Hematopoietic multipotent progenitor cell treated with erythropoietin and hydrocortisone succinate and interleukin-3 and kit ligand, for 15 days (in vitro differentiated cells): Measurements from ENCODE around the gene GLYR1.

Experiments used
- DNase-seq: peaks from one replicate; pipeline ENCODE4 v3.0.0-alpha.2; 2015; ENCODE audit warnings: low spot score

The GLYR1 gene

DNA sequence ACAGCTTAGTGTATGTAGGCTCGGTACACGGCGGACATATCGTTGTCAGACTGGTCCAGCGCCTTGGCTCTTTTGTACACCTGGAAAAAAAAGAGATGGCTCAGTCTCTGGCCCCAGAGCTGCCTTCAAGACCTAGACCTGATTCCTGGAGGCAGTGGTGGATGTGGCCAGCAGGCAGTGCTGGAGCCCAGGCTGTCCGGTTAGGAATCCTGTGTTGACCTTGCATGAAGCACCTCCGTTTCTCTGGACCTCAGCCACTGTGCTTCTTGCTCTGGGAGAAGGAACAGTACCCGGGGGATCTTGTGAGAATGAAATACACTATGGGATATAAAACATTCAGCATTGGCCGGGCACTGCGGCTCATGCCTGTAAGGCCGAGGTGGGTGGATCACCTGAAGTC is 41.9 kb downstream of the GLYR1 start:
- no peak for DNase-seq

DNA sequence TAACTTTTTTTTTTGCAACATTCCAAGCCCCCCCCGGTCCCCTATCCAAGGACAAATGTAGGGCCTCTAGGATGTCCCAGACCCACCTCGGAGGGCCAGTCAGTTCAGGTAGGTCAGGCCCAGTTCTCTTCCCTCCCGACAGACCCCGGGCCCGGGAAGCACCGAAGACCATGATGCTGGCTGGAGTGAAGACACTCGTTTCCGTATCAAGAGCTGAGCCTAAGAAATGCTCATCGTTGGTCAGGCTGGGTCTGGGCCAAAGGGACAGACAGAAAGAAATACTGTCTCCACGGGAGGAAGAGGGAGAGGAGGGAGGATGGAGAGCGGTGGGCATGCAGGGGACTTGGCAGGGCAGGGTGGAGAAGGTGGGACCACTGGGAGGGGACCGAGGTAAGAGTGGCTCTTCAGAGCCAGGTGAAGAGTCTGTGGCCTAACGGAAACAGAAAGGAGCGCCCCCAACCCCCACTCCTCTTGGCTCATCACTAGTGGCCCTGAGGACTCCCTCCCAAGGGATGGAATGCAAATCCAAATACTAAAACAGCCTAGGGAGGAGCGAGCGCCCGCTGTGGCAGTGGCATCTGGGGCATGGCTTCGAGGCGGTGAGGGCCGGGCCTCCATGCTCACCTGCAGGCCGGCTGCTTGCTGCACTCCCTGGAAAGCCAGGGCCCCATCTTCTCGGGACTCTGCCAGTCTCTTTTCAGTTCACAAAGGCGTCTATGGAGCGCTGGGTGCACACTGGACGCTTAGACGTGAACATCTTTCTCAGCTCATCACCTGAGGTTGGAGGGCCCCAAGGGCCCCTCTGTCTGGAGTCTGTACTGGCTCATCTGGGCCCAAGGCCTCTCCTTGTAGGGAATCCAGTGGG is 43.0 kb downstream of the GLYR1 start:
- DNase-seq: no peak

DNA sequence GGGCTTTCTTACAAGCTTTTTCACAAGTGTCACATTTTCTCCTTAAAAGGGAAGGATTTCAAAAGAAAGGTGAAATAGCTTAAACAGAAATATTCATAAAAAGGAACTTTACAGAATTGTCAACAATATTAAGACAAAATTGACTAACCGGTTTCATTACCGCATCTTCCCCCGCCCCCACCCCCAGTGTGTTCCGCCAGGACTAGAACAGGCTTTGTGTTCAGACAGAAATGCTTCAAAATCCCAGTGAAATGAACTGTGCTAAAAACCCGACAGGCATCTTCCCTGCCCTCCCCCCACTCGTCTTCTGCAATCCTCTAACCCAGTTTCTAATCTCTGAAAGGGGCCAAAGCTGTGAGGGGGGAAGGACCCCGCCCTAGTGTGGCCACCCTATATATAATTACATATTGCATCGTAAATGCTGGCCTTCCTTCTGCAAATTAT is 43.7 kb downstream of the GLYR1 start:
- DNase-seq: no peak

DNA sequence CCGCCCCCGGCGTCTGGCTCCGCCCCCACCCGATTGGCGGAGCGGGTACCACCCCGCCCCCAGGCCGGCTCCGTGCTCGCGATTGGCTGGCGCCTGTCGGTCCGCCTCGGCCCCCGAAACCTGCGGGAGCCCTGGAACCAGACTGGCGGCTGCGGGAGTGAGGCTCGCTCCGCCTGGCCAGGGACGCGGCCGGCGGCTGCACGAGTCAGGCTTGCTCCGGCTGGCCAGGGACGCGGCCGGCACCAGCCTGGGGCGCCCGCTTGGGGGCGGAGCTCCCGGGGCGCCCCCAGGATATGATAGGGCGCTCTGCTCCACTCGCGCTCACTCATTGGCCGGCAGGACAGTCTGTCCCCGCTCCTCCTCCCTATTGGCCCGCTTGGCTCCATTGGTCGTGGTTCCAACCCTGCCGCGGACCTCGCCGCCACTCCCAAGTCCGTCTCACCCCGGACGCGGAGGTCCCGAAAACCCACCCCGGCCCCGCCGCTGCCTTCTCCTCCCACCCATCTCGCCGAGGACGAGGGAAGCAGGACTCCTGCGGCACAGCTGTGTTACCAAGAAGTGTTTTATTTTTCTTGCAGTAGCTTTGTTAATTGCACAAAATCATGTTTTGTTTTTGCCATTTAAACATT is 44.3 kb downstream of the GLYR1 start:
- DNase-seq: peak; percentile 92

DNA sequence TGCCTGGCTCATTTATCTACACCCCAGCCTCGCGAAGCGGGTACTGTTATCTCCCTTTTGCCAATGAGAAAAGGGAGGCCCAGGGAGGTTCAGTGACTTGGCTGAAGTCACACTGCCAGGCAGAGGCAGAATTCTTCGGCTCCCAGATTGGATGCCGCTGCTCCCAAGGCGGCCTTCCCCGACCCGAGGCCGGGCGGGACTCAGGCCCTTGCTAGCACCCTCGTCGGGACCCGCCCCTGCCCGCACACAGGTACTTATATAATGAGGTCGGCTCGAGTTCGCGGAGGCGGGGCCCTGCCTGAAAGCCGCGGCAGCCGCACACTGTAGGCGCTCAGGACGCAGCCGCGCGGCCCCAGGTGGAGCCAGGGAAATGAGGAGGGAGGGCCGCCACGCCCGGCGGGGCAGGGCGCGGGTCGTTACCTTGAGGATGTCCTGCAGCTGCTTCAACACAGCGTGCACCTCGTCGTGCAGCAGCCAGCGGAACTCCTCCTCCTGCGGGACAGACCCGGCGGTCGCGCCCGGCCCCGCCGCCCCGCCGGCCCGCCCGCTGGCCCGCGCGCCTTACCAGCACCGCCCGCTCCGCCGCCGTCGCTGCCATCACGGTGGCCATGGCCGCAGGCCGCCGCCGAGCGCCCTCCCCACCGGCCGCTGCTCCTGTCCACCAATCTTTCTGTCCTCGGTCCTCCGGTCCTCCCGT is 45.0 kb downstream of the GLYR1 start, which contains the start of gene ROGDI:
Gene ROGDI, minus strand, starts transcription at position 672 of the 697 bp plus-strand sequence. Its CDS starts 62 bp downstream, at position 610.
- peak; percentile 87 for DNase-seq

DNA sequence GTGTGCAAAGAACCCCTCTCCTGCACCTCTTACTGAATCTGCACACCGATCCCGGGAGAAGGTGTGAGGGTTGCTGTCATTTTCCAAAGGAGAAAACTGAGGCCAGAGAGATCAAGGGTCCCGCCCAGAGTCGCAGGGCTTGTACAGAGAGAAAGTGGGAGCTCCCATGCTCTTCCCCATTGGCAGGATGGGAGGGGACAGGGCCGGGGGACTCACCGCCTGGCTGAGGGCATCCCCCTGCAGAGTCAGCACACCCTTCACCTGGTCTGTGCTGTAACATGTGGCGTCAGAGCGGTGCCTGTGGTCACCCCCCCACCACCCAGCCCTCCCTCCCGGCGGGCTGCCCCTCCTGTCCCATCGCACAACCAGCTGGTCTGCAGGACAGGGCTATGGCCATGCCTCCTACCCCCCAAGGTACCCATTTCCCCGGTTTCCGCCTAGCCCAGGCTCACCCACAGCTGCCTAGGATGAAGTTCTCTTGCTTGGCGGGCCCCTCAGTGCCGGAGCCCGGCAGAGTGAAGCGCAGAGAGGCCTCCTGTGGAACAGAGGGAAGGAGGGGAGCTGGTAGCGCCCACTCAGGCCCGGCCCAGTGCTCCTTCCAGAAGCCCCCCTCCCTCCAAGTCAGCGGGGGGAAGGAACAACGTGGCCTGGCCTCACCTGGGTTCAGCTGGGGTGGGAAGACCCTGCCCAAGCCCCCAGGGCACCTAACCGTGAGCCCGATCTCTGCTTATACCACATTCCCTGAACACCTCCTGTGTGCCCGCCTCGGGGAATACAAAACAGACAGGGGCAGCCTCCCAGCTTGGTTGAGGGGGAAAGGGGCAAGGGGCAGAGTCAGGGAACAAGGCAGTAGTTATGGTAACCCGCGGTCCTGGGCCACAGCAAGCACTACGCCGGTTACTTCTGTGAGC is 45.8 kb downstream of the GLYR1 start:
- no peak for DNase-seq

DNA sequence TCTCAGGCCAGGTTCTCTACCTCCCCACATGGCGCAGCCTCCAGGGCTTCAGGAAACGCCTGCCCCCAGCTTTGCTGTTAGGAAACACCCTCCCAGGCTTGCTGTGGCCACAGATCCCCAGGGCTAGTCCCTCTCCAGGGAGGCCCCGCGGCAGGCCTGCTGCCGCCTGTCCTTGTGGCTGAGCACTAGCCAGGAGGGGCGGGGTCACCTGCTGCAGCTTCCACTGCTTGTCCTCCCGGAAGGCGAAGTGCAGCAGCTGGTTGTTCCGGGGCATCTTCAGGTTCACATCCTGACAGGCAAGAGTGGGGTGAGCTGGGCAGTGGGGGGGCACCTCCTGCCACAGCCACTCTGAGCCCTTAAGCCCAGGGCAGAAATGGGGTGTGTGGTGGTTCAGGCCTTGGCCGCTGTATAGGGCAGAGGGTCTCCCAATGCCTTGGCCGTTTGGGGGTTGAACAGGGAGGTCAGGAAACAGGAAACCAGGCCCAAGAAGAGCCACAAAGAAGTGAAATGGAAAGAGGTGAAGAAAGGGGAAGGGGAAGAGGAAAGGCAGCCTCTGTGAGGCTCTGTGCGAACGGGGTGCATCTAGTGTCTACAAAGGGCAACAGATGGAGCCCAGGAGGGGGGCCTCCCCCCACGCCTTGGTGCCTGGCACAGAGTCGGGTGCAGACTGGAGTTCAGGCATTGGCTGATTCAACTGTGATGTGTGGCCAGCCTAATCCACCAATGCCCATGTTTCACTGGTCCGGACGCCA is 46.6 kb downstream of the GLYR1 start:
- DNase-seq: no peak

DNA sequence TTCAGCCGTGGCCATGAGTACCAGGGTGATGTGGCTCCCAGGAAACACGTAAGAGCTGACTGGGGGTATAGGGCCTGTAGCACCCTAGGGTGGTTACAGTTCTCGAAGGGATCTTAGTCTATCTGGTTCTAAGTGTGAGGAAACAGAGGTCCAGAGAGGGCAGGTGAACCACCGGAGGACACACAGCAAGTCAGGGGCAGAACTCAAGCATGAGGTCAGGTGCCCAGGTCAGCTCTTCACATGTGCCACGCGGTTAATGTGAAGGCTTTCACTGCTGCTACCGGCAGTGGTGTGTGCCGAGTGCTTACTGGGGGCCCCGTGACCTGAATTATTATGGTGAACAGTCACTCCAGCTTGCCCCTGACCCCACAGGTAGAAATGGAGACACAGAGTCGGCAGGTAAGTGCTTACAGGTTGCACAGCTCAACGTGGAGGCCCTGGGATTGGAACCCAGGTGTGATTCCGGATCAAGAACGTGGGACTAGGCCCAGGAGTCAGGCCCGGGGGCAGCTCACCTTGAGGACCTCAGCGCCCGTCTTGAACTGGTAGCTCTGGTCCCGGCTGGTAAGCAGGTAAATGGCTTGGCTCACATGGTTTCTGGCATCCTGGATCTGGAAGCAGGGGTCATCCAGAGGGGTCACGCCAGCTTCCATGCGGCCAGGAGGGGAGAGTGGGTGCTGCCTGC is 47.8 kb downstream of the GLYR1 start:
- no peak for DNase-seq

DNA sequence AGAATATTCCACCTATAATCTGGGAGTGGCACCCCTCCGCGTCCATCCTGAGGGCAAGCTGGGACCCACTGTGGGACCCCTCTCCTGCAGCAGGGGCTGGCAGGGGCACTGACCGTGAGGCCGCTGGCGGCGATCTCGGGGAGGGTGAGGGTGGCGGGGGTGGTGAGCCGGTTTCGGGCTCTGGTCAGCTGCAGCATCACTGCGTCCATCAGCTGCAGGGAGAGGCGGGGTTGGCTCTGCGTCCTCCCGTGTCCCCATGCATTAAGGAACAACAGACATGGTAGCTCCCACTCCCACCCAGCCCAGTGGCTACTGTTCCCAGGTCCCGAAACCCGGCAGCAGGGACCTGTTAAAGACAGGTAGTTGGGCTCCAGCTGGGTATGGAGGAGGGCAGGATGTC is 48.6 kb downstream of the GLYR1 start:
- DNase-seq: no peak

DNA sequence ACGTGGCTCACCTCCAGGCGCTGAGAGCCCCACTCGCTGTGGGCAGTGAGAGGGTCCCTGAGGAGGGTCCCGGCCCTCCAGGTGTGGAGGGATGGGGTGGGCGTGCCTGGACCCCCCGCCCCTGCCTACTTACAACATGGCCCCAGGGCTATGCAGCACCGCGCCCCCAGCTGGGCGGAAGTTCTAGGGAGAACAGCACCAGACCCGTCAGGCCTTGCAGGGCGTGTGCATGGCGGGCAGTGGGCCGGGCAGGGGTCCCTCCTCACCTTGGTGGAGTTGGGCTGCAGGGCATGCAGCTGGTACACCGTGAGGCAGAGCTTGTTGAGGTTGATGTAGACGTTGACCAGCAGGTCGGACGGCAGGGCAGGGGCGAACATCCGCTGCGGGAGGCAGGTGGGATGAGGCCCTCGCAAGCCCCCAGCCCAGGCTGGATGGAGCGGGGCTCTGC is 49.3 kb downstream of the GLYR1 start:
- DNase-seq: no peak

DNA sequence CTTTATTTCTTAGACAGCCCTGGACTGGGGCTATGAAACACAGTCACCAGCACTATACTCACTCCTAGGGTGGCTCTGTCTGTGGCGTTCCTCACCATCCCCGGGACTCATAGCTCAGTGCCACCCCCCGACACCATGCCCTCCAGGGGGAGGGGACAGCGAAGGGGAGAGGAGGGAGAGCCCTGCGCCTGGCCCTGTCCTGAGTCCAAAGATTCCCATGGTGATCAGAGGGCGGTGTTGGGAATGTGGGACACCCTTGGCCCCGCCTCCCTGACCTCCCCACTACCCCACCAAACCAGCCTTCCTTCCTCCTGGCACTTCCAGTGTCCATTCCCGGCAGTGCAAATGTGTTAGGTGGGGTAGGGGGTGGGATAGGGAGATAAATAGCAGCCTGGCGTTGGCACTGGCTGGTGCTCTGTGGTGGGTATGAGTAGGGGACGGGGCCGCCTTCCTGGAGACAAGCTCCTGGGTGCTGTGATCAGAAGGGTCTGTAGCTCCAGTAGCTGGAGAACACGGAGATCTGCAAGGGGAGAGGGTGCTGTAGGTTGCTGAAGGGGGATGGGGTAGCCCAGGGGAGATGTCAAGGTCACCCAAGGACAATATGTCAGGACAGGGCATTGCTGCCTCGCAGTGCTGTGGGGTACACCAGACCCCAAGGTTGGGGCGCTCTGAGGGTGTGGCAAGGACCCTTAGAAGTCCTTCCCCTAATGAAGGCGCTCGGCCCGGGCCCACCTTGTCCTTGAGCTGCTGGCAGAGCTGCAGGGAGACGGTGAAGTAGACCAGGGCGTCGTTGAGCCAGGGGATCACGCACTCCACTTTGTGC is 49.9 kb downstream of the GLYR1 start:
- no peak for DNase-seq

DNA sequence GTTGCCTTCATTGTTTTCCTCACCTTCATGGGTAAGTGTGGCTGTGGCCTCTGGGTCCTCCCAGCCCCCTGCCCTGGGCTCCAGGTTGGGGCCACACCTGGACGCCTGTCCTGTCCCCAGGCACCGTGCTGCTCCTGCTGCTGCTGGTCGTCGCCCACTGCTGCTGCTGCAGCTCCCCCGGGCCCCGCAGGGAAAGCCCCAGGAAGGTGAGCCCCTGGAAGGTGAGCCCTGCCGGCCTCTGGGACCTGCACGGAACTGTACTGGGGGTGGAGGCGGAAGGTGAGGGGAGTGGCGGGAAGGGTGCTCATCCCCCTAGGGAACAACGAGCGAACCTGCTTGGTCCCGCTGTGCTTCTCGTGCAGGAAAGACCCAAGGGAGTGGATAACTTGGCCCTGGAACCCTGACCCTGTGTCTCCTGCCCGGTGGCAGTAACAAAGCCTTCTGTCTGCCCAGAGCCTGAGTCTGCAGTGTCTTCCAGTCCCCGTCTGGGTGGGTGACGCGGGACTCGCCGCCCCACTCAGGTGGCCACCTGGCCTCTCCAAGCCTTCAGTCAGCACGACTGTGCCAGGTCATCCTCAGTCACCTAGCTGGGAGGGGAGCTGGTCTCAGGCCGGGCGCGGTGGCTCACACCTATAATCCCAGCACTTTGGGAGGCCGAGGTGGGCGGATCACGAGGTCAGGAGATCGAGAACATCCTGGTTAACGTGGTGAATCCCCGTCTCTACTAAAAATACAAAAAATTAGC is 51.1 kb downstream of the GLYR1 start:
- no peak for DNase-seq

DNA sequence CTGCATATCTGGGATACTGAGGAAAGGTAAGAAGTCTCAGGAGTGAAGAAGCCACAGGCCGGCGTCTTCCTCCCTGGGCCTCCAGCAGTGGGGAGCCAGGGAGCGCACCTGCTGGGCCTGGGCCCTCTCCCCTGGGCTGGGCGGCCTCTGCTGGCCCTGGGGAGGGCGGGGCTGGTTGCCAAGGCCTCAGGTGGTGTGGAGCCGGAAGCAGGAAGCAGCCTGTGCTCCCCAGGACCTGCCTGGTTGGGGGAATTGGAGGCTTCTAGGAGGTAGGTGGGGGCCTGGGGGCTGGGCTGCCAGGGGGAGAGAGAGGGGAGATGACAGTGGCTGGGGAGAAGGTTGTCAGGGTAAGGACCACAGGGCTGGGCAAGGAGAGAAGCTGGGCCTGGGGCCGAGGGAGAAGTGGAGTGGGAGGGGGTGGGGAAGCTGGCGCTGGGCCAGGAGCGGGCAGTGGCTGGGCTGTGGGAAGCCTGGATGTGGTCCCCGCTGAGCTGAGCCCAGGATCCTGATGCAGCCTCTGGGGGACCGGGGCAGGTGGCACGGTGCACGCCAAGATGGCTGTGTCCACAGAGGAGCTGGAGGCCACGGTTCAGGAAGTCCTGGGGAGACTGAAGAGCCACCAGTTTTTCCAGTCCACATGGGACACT is 51.8 kb downstream of the GLYR1 start, which contains the start of gene SMIM22:
Gene SMIM22, plus strand, starts transcription at position 189 of the 647 bp plus-strand sequence. Its CDS starts 366 bp downstream, at position 555.
- DNase-seq: no peak

DNA sequence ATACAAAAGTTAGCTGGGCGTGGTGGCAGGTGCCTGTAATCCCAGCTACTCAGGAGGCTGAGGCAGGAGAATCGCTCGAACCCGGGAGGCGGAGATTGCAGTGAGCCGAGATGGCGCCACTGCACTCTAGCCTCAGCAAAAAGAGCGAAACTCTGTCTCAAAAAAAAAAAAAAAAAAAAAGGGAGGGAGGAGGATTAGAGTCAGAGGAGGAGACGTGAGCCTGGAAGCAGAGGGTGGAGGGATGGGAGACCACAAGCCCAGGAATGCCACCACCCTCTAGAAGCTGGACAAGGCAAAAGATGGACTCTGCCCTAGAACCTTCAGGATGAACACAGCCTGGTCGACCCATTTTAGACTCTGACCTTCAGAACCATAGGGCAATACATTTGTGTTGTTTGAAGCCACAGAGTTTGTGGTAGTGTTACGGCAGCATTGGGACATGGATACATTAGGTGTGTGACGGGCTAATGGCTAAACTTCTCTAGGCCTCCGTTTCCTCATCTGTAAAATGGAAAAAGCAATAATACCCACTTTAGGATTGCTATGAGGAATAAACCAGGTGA is 54.1 kb downstream of the GLYR1 start:
- no peak for DNase-seq

DNA sequence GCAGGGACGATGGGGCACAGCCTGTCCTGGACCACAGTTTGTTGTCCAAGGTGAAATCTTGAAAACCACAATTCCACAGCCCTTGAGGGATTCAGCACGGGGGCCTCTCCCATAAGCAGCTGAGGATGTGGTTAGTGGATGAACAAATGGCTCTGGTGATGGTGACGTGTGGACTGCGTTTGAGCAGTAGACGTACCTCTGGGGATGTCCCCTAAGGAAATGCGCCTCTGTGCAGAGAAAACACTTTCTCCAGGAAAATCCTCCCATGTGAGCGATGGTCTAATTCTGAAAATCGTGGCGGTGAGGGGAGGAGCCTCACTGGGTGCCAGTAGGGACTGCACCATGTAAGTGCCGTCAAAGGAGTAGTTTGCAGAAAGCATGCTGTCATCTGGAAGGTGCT is 56.2 kb downstream of the GLYR1 start:
- DNase-seq: no peak

DNA sequence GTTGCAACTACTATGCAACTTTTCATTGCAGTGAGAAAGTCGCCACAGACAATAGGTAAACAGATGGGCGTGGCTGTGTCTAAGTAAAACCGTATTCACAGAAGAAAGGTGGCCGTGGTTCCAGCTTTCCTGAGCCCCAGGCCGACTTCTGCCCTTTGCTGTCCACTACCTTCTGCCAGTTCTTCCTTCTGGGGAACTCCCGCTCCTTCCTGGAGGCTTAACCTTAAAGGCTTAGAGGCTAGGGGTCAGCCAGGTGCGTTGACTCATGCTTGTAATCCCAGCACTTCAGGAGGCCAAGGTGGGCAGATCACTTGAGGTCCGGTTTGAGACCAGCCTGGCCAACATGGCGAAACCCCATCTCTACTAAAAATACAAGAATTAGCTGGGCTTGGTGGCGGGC is 56.8 kb downstream of the GLYR1 start:
- no peak for DNase-seq

DNA sequence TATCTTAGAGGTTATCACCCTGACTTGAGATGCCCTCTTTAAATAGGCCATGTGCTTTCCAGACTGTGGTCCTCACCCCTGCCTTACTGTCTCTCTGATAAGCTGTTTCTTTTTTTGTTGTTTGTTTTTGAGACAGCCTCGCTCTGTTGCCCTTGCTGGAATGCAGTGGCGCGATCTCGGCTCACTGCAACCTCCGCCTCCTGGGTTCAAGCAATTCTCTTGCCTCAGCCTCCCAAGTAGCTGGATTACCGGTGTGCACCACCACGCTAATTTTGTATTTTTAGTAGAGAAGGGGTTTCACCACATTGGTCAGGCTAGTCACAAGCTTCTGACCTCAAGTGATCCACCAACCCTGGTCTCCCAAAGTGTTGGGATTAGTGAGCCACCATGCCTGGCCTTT is 58.2 kb downstream of the GLYR1 start:
- DNase-seq: no peak

DNA sequence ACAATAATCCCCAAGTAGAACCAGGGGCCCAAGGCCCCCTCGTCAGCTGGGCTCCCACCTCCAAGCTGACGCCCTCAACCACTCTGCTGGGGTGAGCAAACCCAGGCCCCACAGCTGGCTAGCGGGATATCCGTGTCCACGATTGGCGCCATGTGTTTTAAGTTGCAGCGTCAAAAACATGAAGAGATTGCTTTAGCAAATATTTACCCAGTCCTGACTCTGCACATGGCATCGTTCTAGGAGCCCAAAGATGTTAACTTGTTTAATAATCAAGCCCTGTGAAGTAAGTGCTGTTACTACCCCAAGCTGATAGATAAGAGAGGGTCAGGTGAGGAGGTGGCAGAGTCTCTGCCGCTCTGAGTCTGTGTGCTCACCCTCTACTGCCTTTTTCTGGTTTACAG is 58.6 kb downstream of the GLYR1 start:
- no peak for DNase-seq
